Hematopoietic multipotent progenitor cell treated with erythropoietin and hydrocortisone succinate and interleukin-3 and kit ligand, for 6 days (in vitro differentiated cells): Measurements from ENCODE around the gene MTG1.
"Not testable (repeated sequence)": the region's sequence is repeated elsewhere in the genome, so short reads cannot be mapped to it uniquely, and the experiment has no call there.

Experiments
- DNase-seq: peaks from one replicate; pipeline ENCODE4 v3.0.0-alpha.2; 2015

MTG1 gene

DNA sequence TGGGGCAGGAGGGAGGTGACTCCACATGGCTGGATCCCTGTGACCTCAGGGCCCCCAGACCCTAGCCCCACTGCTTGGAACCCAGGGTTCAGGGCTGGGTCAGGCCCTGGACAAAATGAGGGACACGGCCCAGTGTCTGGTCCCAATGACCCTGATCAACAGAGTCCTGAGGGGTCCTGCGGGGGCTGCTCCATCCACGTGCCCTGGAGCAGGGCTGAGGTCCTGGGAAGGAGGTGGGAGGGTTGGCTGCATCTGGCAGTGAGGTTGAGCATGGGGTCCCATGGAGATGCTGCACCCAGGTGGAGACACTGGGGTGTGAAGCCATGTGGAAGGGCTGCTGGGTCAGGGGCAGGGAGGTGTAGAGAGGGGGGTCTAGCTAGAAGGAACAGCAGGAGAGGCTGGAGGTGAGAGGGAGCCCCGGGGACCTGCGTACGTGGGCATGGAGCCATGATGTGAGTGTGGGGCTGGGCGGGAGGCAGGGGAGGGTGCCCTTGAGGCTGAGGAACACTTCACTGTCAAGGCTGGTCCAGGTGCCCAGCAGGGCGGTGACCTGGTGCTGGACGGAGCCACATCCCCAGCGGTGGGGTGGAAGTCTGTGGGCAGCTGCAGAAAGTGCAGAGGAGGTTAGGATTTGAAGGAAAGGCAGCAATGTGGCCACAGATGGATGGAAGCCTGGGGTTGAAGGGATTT, 60.4 kb downstream of the MTG1 start:
- no peak for DNase-seq

DNA sequence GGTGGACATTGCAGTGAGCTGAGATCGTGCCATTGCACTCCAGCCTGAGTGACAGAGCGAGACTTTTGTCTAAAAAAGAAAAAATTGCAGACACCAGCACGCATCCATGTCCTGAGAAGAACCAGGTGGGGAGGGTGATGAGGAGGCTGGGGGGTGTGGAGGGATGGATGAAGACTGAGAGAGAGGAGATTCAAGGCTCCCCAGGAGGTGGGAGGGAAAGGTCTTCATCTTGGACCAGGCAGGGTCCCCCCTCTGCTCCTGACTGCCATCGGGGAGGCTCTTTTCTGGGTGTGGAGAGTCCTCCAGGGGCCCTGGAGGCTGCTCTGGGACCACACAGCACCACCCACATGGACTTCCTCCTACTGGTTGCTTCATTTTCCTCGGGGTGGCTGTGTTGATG, 61.2 kb downstream of the MTG1 start:
- no peak for DNase-seq

DNA sequence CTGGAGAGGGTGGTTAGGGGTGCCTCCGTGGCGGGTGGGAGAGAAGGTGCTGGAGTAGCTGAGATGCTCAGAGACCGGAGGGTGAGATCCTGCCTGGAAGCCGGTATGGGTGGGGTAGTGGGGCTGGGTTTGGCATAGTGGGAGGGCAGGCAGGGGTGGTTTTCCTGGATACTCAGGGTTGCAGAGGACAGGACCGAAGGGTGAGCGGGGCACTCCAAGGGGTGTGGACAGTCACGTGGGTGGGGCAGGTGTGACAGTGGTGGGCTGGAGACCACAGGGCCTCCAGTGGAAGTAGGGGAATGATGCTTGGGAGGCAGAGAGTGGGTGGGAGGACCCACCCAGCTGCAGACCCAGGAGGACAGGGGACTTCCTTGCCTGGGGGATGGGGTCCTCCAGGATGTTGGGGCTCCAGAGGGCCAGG, 61.7 kb downstream of the MTG1 start:
- DNase-seq, result no peak

DNA sequence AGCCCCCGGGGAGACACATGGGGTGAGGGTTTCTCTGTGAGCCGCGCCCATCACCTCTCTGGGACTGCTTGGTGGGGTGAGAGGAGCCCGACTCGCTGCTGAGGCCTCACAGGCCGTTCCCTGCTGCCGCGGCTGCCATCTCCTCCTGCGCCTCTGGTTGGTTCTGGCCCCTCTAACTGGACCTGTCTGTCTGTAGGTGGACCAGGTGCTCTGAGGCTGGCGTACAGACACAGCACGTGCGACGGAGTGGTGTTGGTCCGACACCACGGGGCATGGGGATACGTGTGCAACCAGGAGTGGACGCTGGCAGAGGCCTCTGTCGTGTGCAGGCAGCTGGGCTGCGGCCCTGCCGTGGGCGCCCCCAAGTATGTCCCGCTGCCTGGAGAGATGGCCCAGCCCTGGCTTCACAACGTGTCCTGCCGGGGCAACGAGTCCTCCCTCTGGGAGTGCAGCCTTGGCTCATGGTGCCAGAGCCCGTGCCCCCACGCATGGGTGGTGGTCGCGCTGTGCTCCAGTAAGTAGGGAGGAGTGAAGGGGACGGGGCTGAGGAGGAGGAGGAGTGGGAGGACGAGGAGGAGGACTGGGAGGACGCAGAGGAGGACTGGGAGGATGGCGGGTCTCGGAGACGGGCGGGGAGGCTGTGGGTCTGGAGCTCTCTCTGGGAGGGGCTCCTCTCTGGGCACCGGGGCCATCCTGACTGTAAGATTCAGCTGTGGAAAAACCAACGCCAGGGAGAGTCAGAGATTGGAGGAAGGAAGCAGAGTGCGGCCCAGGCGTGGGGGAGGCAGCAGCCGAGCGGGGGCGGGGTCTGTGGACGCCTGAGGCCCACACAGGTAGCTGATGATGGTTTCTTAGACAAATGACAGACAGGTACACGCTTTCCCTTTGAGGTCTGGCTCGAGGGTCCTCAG, 62.3 kb downstream of the MTG1 start:
- no peak for DNase-seq

DNA sequence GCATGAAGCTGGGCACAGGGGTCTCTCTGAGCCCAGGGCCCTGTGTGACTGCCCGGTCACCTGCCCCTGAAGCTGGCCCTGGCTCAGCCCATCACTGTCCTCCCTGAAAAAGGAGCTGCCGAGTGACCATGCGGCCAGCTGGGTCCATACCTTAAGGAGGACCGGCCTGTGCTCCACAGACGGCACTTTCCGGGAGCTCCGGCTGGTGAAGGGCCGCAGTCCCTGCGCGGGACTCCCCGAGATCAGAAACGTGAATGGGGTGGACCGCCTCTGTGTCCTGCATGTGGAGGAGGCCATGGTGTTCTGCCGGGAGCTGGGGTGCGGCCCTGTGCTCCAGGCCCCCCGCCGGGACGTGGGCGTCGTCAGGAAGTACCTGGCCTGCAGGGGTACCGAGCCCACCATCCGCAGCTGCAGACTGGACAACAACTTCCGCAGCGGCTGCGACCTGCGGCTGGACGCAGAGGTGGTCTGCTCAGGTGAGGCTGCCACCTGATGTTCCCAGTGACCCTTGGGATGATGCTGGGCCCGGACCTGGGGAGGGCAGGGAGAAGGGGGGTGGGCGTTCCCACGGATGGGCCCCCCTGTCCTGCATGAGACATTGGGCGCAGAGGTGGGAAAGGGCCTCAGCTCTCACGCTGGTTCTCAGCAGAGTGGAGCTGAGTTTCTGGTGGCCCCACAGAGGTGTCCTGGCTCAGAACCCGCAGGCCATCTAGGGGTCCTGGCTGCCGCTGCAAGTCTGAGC, 63.3 kb downstream of the MTG1 start:
- DNase-seq, result no peak

- no peak for DNase-seq
Measured at GRCh38 chr10:133458021-133458709, 64.2 kb downstream of the MTG1 start.

- no peak for DNase-seq
Measured at GRCh38 chr10:133458710-133459453, 64.9 kb downstream of the MTG1 start.

GRCh38 chr10:133459454-133460207, 65.7 kb downstream of the MTG1 start:
- no peak for DNase-seq

GRCh38 chr10:133460208-133460769, 66.3 kb downstream of the MTG1 start:
- no peak for DNase-seq

DNA sequence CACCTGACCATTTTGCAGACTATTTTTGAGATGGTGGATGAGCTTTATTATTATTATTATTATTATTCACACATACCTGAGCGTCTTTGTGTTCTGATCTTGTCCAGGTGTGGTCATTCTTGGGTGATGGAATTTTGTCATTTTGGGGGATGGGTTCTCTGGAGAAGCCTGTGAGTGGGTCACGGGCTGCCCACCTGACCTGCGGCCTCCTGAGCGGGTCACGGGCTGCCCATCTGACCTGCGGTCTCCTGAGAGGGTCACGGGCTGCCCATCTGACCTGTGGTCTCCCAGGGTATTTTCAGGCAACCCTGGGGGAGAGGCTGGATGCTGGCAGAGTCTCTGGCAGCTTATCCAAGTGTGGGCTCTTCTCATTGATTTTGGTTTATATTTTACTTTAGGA, 67.1 kb downstream of the MTG1 start:
- no peak for DNase-seq

DNA sequence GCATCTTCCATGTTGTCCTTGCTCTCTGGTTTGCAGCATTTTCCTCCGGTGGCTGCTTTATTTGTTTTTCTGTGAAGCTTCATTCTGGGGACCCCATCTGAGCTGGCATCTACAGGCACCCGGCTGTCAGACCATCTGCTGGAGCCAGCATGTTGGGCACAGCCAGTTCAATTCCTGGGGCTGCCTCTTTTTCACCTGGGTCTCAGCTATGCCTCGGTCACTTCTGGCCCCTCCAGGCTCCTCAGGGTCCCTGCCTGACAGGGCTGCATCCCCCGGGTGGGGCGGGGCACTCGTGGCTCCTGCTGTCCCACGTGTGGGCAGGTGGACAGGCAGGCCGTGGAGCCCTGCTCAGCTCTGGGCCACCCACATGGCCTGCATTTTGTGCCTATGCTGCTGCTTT, 67.9 kb downstream of the MTG1 start:
- DNase-seq, result no peak

DNA sequence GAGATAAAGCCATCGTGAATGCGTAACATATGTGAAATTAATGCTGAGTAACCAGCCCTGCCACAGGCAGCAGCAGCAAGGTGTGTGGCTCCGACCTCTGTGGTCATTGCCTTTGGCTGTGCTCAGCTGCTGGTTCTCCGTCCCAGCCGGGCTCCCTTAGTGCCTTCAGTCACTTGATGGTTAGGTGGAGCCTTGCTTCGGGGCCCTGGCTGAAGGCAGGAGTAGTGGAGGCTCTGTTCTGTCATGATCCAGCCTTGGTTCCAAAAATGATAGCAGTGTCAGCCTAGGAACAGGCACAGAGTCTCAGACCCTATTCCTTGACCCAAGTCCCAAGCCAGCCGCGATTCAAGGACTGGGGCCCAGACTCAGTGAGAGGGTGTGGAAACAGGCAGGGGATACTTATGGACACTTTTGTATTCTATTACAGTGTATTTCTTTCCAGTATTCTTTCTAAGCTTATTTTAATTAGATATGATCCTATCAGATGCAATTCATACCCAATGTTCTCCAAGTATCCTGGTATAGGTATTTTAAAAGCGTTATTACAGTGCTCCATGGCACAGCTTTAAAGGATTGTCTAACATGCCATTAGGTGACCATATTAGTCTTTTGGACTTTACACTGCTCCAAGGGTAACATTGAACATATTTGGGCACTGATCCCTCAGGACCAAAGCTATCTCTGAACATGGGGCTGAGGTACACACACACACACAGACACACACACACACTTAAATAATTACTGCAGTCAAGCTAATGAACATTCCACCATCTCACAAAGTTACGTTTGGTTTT, 68.8 kb downstream of the MTG1 start:
- DNase-seq, result no peak

GRCh38 chr10:133464582-133465031, 70.7 kb downstream of the MTG1 start:
- no peak for DNase-seq

DNA sequence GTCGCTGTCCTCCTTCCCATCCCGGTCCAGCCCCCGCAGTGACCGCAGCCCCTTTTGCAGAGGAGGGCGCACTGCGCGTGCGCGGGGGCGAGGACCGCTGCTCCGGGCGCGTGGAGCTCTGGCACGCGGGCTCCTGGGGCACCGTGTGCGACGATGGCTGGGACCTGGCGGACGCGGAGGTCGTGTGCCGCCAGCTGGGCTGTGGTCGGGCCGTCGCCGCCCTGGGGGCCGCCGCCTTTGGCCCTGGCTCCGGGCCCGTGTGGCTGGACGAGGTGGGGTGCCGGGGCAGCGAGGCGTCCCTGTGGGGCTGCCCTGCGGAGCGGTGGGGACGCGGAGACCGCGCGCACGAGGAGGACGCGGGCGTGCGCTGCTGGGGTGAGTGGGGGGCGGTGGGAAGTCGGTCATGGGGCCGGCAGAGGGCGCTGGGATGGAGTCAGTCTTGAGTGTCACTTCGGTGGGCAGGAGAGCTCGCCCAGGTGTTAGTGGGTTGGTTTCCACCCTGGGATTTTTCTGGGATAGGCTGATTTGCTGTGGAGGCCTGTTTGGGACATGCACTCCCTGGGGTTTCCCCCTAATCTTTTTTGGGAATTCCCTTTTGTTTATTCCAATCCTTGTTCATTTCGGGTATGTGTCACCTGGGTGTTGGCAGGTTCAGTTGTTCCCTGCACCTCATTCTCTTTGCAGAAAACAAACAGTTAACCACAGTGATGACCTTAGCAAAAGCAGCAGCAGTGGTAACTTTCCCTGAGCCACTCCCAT, 71.4 kb downstream of the MTG1 start:
- DNase-seq, result no peak

DNA sequence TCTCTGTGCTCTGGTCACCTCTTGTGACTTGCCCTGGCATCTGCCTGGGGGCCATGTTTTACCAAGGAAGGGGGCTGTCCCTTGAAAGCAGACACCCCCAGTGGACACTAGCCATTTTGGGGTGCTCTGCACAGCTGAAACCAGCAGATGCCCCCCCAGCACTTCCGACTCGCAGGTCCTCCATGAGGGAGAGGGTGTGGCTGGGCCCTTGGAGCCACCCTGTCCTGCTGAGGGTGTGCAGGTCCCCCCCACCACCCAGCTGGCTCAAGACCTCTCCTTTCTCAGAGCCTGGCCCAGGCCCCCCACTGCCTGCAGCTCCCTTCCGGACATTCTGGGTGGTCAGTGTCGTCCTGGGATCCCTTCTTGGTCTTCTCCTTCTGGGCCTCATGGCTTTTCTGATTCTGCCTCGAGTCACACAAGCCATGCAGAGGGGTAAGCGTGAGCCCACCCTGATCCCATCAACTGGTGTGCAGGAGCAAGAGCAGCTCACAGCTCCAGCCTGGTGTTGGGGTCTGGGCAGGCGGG, 72.1 kb downstream of the MTG1 start:
- DNase-seq, result no peak

GRCh38 chr10:133466683-133467275, 72.8 kb downstream of the MTG1 start:
- DNase-seq, result no peak

GRCh38 chr10:133467286-133467911, 73.4 kb downstream of the MTG1 start:
- no peak for DNase-seq

GRCh38 chr10:133469205-133469604, 75.2 kb downstream of the MTG1 start:
- not testable (repeated sequence) for DNase-seq
